ENCODE data around the gene PLA2G12B.
A peak's percentile ranks its signal among the peaks of the same experiment; 100 is the strongest.
"Not testable (repeated sequence)": the region's sequence is repeated elsewhere in the genome, so short reads cannot be mapped to it uniquely, and the experiment has no call there.

The PLA2G12B gene

DNA sequence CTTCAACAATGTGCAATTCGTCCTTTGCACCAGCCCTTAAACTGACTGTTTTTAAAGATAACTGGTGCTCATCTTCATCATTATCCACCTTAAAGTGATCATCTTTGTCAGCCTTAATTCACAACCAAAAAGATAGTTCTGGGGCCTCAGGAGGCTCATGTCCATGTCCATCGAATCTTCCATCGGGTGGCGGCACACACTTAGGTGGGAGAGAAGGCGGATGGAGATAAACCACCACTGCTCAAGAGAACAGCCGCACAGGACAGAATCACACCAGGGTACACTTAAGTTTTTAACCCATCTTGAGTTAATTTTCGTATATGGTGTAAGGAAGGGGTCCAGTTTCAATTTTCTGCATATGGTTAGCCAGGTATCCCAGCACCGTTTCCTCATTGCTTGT lies 36.3 kb downstream of the PLA2G12B start:
- DNase-seq (ENCODE audit: insufficient read length, low spot score) (no peak), FAIRE-seq (no peak)
- TF ChIP-seq POLR2AphosphoS5 (IDR thresholded peaks at IDR 0.05; ENCODE audit: low read depth, low read length) (no peak), TAF1 (IDR thresholded peaks at IDR 0.05; ENCODE audit: low read depth, low read length) (no peak), POU2F2 (IDR thresholded peaks at IDR 0.05; ENCODE audit: low read depth, low read length) (no peak), SPI1 (IDR thresholded peaks at IDR 0.05; ENCODE audit: low read depth, low read length) (no peak), PAX5 (IDR thresholded peaks at IDR 0.05; ENCODE audit: insufficient read depth, low read length, severe bottlenecking) (no peak), POLR2A (IDR thresholded peaks at IDR 0.05; ENCODE audit: low read depth, low read length) (no peak)

DNA sequence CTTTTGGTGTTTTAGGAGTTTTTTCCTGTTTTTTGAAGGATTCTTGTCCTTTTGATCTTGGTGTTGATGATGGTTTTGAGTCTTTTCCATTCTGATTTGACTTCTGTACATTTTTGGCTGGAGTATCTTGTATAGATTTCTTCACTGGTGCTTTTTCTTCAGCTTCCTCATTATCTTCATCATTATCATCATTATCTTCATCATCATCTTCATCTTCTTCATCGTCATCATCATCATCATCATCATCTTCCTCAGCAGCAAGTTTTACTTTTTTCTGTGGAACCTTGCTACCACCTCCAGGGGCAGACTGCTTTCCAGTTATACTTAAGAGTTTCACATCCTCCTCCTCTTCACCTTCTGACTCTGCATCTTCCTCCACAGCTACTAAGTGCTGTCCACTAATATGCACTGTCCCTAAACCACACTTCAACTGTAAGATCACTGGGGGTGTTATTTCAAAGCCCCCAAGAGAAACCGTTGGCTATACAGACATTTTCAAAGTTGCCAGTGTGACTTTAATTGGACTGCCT lies 36.7 kb downstream of the PLA2G12B start:
- FAIRE-seq: peak; percentile 78
- peak; percentile 75 for TF ChIP-seq SPI1 (IDR thresholded peaks at IDR 0.05; ENCODE audit: low read depth, low read length)
- DNase-seq (ENCODE audit: insufficient read length, low spot score): not testable (repeated sequence)

DNA sequence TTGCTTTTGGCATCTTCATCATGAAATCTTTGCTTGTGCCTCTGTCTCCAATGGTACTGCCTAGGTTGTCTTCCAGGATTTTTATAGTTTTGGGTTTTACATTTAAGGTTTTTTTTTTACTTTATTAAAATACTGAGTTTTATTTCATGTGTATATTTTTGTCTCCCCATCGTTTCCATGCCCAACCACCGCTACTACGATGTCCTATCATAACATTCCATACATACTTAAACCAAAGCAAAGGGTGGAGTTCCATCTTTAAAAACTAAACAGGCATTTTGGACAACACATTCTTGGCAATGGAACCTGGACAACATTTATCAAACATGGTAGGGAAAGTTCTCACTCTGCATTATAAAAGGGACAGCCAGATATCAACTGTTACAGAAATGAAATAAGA lies 37.4 kb downstream of the PLA2G12B start:
- not testable (repeated sequence) for DNase-seq (ENCODE audit: insufficient read length, low spot score); FAIRE-seq

DNA sequence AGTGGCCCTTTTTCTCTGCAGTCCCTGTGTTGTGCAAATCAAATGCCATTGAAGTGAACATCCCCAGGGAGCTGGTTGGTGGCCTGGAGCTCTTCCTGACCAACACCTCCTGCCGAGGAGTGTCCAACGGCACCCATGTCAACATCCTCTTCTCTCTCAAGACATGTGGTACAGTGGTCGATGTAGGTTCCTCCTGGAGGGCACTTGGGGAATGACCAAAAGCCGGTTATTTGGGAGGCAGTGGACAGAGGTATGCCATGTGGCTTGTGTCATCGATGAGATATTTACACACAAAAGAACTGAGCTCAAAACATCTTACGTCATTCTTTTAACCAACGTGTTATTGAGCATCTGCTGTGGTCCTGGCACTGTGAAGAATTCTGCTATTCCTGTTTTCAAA lies 41.3 kb downstream of the PLA2G12B start:
- TF ChIP-seq SPI1 (IDR thresholded peaks at IDR 0.05; ENCODE audit: low read depth, low read length) (no peak), TAF1 (IDR thresholded peaks at IDR 0.05; ENCODE audit: low read depth, low read length) (no peak)
- no peak for FAIRE-seq
- DNase-seq (ENCODE audit: insufficient read length, low spot score): no peak

DNA sequence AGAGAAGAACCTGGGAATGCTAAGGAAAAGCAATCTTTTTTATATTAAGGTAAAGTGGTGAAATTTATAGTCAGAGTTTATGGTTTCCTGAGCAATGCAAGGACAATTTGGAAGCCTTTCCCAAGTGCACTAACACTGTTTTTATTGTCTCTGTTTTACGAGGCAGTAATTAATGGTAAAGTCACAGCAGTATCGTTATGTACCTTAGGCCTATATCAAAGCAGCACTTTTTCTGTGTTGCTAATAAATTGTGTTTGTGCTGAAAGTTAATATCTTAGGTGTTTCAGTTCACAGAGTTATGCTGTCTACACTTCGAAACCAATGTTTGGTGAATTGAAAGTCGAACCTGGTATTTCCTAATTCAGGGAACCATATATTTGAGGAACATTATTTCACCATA lies 41.9 kb downstream of the PLA2G12B start:
- FAIRE-seq: no peak
- no peak for DNase-seq (ENCODE audit: insufficient read length, low spot score)
- TF ChIP-seq TAF1 (IDR thresholded peaks at IDR 0.05; ENCODE audit: low read depth, low read length): no peak
- TF ChIP-seq POLR2A (IDR thresholded peaks at IDR 0.05; ENCODE audit: low read depth, low read length): no peak

DNA sequence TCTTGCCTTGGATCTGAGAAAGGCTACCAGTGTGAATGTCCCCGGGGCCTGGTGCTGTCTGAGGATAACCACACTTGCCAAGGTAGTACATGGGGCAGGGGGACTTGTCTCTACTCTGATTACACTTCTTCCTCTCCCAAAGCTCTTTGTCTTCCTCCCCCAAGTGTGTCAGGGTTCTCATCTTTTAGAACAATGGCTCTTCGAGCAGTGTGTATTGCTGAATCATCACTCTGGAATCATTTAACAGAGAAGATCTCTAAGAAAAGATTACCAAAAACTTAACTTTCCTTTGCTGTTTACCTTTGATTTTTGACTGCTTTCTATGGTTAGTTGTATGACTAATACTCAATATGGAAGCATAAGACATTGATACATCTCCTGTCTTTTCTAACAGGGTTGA lies 42.8 kb downstream of the PLA2G12B start:
- TF ChIP-seq POLR2AphosphoS5 (IDR thresholded peaks at IDR 0.05; ENCODE audit: low read depth, low read length) (no peak), POLR2A (IDR thresholded peaks at IDR 0.05; ENCODE audit: low read depth, low read length) (no peak), PAX5 (IDR thresholded peaks at IDR 0.05; ENCODE audit: insufficient read depth, low read length, severe bottlenecking) (no peak), POU2F2 (IDR thresholded peaks at IDR 0.05; ENCODE audit: low read depth, low read length) (no peak), SPI1 (IDR thresholded peaks at IDR 0.05; ENCODE audit: low read depth, low read length) (no peak), TAF1 (IDR thresholded peaks at IDR 0.05; ENCODE audit: low read depth, low read length) (no peak)
- no peak for FAIRE-seq
- no peak for DNase-seq (ENCODE audit: insufficient read length, low spot score)

DNA sequence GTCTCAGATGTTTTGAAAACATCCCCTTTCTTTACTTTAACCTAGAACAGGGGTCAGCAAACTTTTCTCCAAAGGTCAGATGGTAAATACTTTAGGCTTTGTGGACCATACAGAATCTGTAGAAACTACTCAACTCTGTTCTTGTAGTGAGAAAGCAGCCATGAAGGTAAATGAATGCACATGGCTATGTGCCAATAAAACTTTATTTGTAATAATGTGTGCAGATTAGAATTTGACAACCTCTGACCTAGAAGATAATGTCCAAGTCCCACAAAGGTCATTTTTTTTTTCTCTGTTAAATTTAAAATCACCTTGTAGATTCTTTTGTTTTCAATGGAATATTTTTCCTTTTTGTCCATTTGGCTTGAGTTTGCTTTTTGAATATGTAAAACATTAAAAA lies 43.9 kb downstream of the PLA2G12B start:
- DNase-seq (ENCODE audit: insufficient read length, low spot score): no peak
- FAIRE-seq: no peak
- TF ChIP-seq PAX5 (IDR thresholded peaks at IDR 0.05; ENCODE audit: insufficient read depth, low read length, severe bottlenecking) (no peak), POLR2AphosphoS5 (IDR thresholded peaks at IDR 0.05; ENCODE audit: low read depth, low read length) (no peak), TAF1 (IDR thresholded peaks at IDR 0.05; ENCODE audit: low read depth, low read length) (no peak), POLR2A (IDR thresholded peaks at IDR 0.05; ENCODE audit: low read depth, low read length) (no peak), POU2F2 (IDR thresholded peaks at IDR 0.05; ENCODE audit: low read depth, low read length) (no peak), SPI1 (IDR thresholded peaks at IDR 0.05; ENCODE audit: low read depth, low read length) (no peak)

DNA sequence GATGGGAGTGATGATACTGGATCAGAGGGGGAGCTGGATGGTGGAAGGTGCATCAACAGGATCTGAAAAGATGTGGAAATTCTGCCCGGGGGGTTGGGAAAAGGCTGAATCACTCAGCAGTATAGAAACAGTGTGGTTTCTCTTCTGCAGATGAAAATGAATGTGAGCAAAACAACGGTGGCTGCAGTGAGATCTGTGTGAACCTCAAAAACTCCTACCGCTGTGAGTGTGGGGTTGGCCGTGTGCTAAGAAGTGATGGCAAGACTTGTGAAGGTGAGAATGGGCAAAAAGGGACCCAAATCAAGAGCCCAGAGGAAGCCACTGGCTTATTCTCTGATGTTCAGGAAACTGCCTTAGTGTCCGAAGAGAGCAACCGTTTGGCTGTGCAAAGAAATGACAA lies 48.2 kb downstream of the PLA2G12B start:
- FAIRE-seq: no peak
- no peak for DNase-seq (ENCODE audit: insufficient read length, low spot score)
- no peak for TF ChIP-seq POLR2AphosphoS5 (IDR thresholded peaks at IDR 0.05; ENCODE audit: low read depth, low read length)
- no peak for TF ChIP-seq SPI1 (IDR thresholded peaks at IDR 0.05; ENCODE audit: low read depth, low read length)
- no peak for TF ChIP-seq POLR2A (IDR thresholded peaks at IDR 0.05; ENCODE audit: low read depth, low read length)
- no peak for TF ChIP-seq POU2F2 (IDR thresholded peaks at IDR 0.05; ENCODE audit: low read depth, low read length)
- TF ChIP-seq PAX5 (IDR thresholded peaks at IDR 0.05; ENCODE audit: insufficient read depth, low read length, severe bottlenecking): no peak

DNA sequence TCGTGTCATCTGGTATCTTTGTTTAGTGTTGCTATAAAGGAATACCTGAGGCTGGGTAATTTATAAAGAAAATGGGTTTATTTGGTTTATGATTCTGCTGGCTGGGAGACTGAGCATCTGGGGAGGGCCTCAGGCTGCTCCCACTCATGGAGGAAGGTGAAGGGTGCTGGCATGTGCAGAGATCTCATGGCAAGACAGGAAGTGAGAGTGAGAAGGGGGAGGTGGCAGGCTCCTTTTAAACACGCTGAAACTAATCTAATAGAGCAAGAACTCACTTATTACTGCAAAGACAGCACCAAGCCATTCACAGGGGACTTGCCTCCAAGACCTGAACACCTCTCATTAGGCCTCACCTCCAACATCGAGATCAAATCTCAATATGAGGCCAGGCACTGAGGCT lies 49.8 kb downstream of the PLA2G12B start:
- TF ChIP-seq POLR2AphosphoS5 (IDR thresholded peaks at IDR 0.05; ENCODE audit: low read depth, low read length): no peak
- peak; percentile 74 for TF ChIP-seq SPI1 (IDR thresholded peaks at IDR 0.05; ENCODE audit: low read depth, low read length)
- no peak for TF ChIP-seq TAF1 (IDR thresholded peaks at IDR 0.05; ENCODE audit: low read depth, low read length)
- TF ChIP-seq PAX5 (IDR thresholded peaks at IDR 0.05; ENCODE audit: insufficient read depth, low read length, severe bottlenecking): no peak
- FAIRE-seq: no peak
- DNase-seq (ENCODE audit: insufficient read length, low spot score): no peak

DNA sequence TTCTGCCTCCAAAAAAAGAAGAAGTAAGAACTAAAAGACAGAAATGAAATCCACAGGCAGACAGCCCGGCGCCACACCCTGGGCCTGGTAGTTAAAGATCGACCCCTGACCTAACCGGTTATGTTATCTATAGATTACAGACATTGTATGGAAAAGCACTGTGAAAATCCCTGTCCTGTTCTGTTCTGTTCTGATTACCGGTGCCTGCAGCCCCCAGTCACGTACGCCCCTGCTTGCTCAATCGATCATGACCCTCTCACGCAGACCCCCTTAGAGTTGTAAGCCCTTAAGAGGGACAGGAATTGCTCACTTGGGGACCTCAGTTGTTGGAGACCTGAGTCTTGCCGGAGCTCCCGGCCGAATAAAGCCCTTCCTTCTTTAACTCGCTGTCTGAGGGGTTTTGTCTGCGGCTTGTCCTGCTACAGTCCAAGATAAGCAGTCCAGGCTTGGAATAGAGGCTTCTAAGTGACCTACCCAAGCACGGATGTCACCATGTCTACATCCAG lies 50.6 kb downstream of the PLA2G12B start:
- FAIRE-seq; DNase-seq (ENCODE audit: insufficient read length, low spot score): not testable (repeated sequence)

DNA sequence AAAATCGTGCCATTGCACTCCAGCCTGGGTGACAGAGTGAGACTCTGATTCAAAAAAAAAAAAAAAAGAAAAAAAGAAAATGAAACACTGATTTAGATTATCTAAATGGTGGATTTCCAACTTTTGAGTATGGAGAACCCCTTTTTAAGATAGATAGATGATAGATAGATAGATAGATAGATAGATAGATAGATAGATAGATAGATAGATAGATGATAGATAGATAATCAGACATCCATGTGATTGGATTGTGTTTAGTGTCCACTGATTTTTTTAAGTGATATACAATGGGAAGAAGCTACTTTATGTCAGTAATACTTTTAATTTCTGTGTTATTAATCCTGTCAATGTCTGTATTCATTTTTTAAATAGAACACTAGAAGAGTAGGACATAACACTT lies 55.1 kb downstream of the PLA2G12B start:
- no peak for FAIRE-seq
- TF ChIP-seq POU2F2 (IDR thresholded peaks at IDR 0.05; ENCODE audit: low read depth, low read length) (no peak), TAF1 (IDR thresholded peaks at IDR 0.05; ENCODE audit: low read depth, low read length) (no peak), POLR2A (IDR thresholded peaks at IDR 0.05; ENCODE audit: low read depth, low read length) (no peak), PAX5 (IDR thresholded peaks at IDR 0.05; ENCODE audit: insufficient read depth, low read length, severe bottlenecking) (no peak), POLR2AphosphoS5 (IDR thresholded peaks at IDR 0.05; ENCODE audit: low read depth, low read length) (no peak), SPI1 (IDR thresholded peaks at IDR 0.05; ENCODE audit: low read depth, low read length) (no peak)
- DNase-seq (ENCODE audit: insufficient read length, low spot score): no peak

Data from GM12891 (cell line).